Measurements from ENCODE around the gene TOR3A. TPM values are rescaled to one million over a fixed set of nuclear protein-coding genes. Genes with fewer than 3 reads are reported as not detected.

TOR3A gene
- total RNA-seq, 2 donors from 2014 or later = 29.2 to 46.4 TPM

DNA sequence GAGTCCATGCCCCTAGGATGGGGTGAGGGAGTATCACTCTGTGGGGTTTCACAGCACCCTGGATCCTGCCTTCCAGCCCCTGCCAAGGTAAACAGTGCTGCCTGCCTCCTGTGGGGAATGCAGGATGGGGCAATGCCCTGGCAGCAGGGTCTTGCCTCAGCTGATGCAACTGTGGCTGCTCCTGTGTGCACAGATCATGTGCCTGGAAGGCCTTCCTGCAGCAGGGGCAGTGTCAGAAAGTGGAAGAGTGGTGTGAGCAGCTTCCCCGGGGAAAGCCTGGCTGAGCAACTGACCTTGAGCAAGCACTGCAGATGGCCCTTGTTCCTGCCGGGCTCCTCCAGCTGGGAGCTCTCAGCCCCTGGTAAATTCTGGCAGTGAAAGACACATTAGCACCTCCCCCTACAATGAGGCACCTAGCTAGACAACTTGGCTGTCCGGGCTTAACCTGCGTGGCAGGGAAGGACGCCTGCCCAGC is 9.9 kb downstream of the TOR3A start:
- H3K9me3 Mint-ChIP-seq = no peaks in the 10 kb centered on the region
- H3K36me3 Mint-ChIP-seq = peaks cover 0 to 12% of the 10 kb centered on the region in 2 donors
- DNase-seq (ENCODE audit: low spot score in 2 of 2) (no peak), ATAC-seq (no peak)
- H3K27ac Mint-ChIP-seq = peak overlapping the region; percentile 21 to 94

DNA sequence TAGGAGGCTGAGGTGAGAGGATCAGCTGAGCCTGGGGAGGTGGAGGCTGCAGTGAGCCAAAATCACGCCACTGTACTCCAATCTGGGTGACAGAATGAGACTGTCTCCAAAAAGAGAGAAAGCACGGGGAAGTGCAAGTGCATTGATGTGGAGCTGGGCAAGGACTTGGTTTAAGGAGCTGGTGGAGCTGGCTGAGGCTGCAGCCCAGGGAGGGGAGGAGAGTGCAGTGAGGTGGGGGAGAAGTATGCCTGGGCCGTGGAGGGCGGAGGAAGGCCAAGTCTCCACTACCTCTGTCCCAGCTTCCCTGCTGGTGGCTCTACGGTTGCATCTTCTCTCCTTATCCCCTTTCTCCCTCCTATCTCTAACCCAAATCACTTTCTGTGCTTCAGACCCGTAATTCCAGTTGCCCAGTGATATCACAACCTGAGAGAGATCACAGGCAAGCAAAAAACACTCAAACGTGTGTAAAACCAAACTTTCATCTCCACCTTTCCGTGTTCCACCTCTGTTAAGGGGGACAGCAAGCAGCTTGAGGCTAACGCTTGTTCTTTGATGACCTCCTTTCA is 11.1 kb downstream of the TOR3A start:
- DNase-seq (ENCODE audit: low spot score in 2 of 2) (no peak), ATAC-seq (no peak)
- H3K9me3 Mint-ChIP-seq = no peaks in the 10 kb centered on the region
- H3K27ac Mint-ChIP-seq = peak overlapping the region; percentile 5 to 70
- H3K36me3 Mint-ChIP-seq = peaks cover 0 to 9% of the 10 kb centered on the region in 2 donors

DNA sequence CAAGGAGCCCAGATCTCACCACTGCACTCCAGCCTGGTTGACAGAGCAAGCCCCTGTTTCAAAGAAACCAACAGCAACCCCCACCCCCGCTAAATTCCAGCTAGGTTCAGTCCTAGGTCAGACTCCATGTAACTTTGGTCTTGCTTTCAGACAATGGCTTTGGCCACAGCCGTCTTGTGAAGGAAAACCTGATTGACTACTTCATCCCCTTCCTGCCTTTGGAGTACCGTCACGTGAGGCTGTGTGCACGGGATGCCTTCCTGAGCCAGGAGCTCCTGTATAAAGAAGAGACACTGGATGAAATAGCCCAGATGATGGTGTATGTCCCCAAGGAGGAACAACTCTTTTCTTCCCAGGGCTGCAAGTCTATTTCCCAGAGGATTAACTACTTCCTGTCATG is 12.9 kb downstream of the TOR3A start:
- peaks cover 0 to 9% of the 10 kb centered on the region in 2 donors for H3K36me3 Mint-ChIP-seq
- DNase-seq (ENCODE audit: low spot score in 2 of 2) (no peak), ATAC-seq (no peak)
- no peaks in the 10 kb centered on the region for H3K9me3 Mint-ChIP-seq
- peak overlapping the region in 1 of 2 donors; percentile 9 for H3K27ac Mint-ChIP-seq

DNA sequence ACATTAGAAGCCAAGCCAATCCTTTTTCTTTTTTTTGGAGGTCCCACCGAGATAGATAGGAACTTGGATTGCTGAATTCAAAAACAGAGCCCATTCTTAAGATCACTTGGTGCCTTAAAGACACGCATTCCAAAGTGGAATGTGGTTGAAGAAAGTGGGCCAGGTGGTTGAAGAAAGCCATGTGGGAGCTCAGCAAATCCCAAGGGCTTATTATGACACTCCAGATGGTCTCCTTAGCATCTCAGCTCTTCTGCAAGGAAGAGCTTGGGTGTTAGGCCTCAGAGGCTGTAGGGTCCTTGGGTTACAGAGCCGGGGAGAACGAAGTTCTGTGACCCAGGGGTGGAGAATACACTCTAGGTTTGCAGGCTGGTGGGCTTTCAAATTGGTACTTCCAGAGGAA is 13.5 kb downstream of the TOR3A start:
- no peak for ATAC-seq
- H3K27ac Mint-ChIP-seq = peak overlapping the region in 1 of 2 donors; percentile 81
- no peaks in the 10 kb centered on the region for H3K9me3 Mint-ChIP-seq
- no peak for DNase-seq (ENCODE audit: low spot score in 2 of 2)
- H3K36me3 Mint-ChIP-seq = peaks cover 0 to 9% of the 10 kb centered on the region in 2 donors

DNA sequence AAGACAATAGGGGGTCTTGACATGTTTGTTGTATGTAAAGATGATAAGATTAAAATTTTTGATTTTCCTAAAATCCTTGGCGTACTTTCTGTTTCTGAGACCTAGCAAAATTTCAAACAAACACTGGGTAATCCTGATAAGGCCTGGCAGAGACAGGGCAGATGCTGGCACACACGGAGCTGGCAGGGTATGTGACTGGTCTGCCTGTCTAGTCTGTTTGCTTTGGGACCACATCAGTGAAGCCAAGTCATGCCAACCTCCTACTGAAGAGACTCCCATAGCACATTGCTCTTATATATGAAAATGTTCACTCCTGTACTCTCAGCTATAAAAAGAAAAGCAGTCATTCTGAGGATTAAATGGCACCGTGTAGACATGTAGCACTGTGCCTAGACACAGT is 14.1 kb downstream of the TOR3A start:
- no peaks in the 10 kb centered on the region for H3K9me3 Mint-ChIP-seq
- H3K27ac Mint-ChIP-seq = no peak overlapping the region
- ATAC-seq = no peak
- H3K36me3 Mint-ChIP-seq = peaks cover 0 to 9% of the 10 kb centered on the region in 2 donors
- no peak for DNase-seq (ENCODE audit: low spot score in 2 of 2)

DNA sequence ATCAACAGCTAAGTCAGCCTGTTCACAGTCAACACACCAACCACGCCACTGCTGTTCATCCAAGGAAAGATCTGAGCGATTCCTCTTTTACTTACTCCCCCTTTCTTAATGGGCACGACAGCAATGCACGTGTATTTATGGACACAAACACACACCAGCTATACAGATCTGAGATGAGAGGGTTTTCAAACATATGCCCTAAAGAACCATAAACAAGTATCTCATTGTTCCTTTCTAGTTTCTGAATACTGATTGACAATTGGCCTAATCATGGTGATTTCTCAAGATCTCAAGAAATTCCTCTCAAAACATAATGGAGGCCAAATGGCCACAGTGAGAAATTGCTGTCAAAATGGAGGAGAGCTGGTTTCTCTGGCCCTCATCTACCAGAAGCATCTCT is 18.0 kb downstream of the TOR3A start:
- no peaks in the 10 kb centered on the region for H3K36me3 Mint-ChIP-seq
- H3K27ac Mint-ChIP-seq = no peak overlapping the region
- DNase-seq (ENCODE audit: low spot score in 2 of 2) (no peak), ATAC-seq (no peak)
- H3K9me3 Mint-ChIP-seq = no peaks in the 10 kb centered on the region

DNA sequence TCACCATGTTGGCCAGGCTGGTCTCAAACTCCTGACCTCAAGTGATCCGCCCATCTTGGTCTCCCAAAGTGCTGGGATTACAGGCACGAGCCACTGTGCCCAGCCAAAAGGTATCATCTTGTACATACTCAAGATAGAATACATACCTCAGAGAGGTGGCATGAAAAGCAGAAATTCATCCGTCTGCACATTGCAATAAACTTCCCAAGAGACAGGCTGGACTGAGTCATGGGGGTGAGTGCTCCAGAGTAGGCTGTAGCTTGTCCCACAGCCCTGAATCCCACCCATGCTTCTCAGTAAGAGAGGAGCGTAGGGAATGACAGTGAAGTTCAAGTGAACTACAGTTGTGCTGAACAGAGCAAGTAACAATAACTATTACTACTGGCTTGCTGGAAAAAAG is 19.7 kb downstream of the TOR3A start:
- Mint-ChIP-seq H3K9me3 (no peaks in the 10 kb centered on the region), H3K27ac (peak overlapping the region in 1 of 2 donors; percentile 37), H3K36me3 (no peaks in the 10 kb centered on the region)
- DNase-seq (ENCODE audit: low spot score in 2 of 2) (no peak), ATAC-seq (no peak)

DNA sequence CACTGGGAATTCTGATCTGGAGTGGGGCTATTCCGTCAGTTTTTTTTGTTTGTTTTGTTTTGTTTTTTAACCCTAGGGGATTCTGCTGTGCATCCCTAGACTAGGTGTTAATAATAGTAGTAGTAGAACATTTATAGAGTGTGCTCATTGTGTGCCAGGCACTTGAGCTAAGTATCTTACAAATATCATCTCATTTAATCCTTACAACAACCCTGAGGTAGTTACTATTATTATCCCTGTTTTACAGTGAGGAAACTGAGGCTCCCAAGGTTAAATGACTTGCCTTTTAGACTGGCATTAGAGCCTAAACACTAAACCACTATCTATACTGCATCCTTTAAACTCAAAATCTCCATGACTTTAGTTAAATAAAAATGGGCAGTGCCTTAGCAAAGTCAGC is 22.1 kb downstream of the TOR3A start:
- DNase-seq (ENCODE audit: low spot score in 2 of 2) (no peak), ATAC-seq (no peak)
- no peak overlapping the region for H3K27ac Mint-ChIP-seq
- no peaks in the 10 kb centered on the region for H3K36me3 Mint-ChIP-seq
- no peaks in the 10 kb centered on the region for H3K9me3 Mint-ChIP-seq

DNA sequence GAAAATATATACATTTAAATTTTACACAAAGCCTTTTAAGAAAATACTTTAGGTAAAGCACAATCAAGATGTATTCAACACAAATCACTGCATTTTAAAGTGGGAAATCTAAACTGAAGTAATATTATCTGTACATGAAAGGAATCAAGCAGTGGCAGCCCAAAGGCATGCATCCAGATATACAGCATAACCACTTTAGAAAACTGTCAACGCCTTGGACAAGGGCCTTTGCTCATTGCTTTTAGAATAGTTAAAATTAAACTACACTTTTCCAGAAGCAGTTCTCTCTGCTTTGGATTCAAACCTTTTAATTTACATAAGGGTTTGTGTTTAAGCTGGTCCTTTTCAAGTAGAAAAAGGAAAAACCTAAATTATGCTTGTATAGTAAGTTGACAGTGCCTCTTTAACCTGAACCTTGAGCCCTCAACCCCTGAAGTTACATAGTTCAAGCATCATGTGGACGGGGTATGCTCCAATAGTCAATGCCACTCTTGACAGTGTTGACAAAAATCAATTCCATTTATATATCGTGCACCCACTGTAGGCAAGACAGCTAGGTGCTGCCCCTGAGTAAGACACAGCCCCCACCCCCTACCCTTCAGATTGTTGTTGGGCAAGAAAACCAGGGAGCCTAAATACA is 22.9 kb downstream of the TOR3A start:
- H3K27ac Mint-ChIP-seq = no peak overlapping the region
- no peak for DNase-seq (ENCODE audit: low spot score in 2 of 2)
- no peaks in the 10 kb centered on the region for H3K36me3 Mint-ChIP-seq
- ATAC-seq = no peak
- H3K9me3 Mint-ChIP-seq = no peaks in the 10 kb centered on the region

DNA sequence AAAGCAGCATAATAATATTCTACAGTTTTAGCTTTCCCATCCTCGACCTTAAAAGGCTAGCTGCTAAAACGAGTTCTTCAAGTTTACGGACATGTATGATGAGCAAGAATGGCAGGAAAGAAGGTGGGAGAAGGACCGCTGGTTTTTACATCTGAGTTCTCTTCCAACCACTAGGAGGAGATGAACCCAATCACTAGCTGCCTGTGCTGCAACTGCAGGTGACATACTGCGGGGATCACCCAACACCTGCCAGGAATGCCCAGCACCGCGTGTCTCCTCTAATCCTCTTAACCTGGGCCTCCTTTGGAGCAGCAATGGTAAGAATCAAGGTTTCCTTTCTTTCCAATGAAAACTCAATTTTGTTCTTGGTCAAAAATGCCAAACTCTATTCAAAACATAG is 23.5 kb downstream of the TOR3A start:
- DNase-seq (ENCODE audit: low spot score in 2 of 2) (no peak), ATAC-seq (no peak)
- Mint-ChIP-seq H3K27ac (no peak overlapping the region), H3K36me3 (no peaks in the 10 kb centered on the region), H3K9me3 (no peaks in the 10 kb centered on the region)

DNA sequence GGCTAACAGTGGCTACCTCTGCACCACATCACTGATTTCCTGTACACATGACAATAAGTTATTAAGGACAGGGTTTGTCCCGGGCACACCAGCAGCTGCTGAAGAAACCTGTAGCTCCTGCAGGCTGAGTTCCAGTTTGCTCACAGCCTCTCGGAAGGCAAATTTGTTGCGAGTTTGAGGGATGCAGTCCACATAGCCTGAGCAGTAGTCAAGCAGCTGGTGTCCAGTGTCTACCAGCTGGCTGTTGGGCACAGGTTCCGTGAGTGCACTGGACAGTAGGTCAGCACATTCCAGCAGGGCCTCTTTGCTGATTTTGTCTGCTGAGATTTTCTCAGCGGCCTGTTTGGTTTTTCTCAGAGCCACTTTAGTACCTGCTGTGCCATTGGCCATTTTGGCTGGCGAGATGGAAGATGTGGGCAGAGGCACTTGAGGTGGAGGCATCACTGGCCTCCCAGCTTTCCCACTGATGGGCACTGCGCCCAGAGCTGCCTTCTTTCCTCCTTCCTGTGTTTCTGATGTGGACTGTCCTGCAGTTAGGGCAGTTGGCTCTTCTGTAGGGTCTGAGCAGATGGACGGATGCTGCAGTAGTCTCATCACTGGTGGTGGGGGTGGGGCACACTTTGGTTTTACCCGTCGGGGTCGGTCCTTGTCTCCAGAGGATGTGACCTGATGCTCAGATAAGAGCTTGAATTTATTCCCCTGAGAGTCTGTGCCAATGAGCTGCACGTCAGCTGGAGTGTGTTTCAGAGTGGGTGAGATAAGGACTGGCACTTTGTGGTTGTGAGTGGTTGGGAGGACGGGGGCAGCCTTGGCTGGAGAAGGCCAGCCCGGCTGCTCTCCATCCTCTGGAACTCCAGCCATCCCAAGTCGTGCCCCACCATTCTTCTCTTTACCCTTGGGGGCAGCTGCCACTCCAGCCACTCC is 26.1 kb downstream of the TOR3A start:
- Mint-ChIP-seq H3K36me3 (no peaks in the 10 kb centered on the region), H3K27ac (no peak overlapping the region), H3K9me3 (no peaks in the 10 kb centered on the region)
- ATAC-seq (no peak), DNase-seq (ENCODE audit: low spot score in 2 of 2) (no peak)

DNA sequence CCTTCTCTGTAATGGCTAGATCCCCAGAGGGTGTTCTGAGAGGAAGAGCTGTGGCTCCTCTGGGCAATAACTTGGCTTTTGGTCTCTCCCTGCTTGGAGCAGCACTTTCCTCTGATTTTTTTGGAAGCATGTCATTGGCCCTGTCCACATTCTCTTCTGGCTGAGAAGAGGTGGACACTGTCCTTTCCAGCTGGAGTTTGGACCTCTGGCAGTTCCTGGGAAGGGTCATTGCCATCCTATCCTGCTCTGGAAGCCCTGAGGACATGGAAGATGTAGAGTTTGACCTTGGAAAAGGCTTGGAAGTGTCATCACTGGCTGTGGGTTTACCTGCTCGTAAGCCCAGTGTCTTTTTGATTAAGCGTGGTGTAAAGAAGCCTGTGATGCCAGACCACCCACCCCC is 26.8 kb downstream of the TOR3A start:
- DNase-seq (ENCODE audit: low spot score in 2 of 2) (no peak), ATAC-seq (no peak)
- Mint-ChIP-seq H3K36me3 (no peaks in the 10 kb centered on the region), H3K27ac (no peak overlapping the region), H3K9me3 (no peaks in the 10 kb centered on the region)

DNA sequence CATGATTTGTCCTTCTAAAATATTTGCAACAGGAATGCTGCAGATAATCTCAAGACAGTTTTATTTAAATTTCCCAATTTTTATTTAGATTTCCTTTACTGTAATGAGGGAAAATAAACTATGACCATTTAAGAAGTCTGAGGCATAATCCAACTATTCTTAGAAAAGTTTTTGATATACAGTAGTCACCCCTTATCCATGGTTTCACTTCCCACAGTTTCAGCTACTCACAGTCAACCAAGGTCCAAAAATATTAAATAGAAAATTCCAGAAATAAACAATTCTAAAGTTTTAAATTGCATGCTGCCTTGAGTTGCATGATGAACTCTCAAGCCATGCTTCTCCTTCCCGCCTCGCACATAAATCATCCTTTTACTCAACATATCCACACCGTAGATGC is 33.3 kb downstream of the TOR3A start:
- Mint-ChIP-seq H3K27ac (peak overlapping the region in 1 of 2 donors; percentile 87), H3K36me3 (no peaks in the 10 kb centered on the region), H3K9me3 (no peaks in the 10 kb centered on the region)
- DNase-seq (ENCODE audit: low spot score in 2 of 2) = no peak
- ATAC-seq = no peak

DNA sequence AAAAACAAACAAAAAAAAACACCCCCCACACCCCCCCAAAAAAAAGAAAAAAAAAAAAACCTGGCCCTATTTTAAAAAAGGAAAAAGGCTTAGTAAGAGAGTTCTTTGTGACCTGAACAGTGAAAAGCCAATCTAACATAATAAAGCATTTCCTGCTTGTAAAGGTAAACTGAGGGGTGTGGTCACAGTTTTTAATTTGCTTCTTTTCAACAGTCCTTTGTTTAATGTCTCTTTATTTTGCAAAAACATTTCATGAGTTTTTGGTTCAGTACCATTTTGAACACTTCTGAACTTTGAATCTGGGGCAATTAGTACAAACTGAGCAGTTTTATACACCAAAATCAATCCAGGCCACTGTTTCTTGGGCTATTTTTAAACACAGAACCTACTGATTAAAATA is 37.6 kb downstream of the TOR3A start:
- ATAC-seq = no peak
- Mint-ChIP-seq H3K27ac (no peak overlapping the region), H3K36me3 (no peaks in the 10 kb centered on the region), H3K9me3 (no peaks in the 10 kb centered on the region)
- DNase-seq (ENCODE audit: low spot score in 2 of 2) = no peak

DNA sequence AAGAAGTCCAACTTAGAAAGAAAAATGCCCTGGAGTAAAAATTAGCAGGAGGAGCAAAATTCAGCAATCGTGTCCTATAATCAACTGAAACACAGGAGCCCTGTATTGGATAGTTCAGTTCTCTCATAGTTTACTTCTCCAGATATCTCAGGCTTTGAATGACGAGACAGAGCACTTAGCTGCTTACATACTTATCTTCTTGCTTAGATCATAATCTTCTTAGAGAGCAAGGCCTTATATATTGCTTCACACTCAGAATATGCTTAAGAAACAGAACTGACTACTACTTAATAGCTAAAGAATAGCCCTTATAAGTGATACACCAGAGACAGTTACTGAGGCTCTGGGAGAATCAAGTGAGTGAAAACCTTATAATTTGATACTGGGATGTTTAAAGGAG is 38.9 kb downstream of the TOR3A start:
- DNase-seq (ENCODE audit: low spot score in 2 of 2) = no peak
- peak in 1 of 2 donors; percentile 9 for ATAC-seq
- H3K9me3 Mint-ChIP-seq = no peaks in the 10 kb centered on the region
- H3K36me3 Mint-ChIP-seq = no peaks in the 10 kb centered on the region
- H3K27ac Mint-ChIP-seq = no peak overlapping the region

DNA sequence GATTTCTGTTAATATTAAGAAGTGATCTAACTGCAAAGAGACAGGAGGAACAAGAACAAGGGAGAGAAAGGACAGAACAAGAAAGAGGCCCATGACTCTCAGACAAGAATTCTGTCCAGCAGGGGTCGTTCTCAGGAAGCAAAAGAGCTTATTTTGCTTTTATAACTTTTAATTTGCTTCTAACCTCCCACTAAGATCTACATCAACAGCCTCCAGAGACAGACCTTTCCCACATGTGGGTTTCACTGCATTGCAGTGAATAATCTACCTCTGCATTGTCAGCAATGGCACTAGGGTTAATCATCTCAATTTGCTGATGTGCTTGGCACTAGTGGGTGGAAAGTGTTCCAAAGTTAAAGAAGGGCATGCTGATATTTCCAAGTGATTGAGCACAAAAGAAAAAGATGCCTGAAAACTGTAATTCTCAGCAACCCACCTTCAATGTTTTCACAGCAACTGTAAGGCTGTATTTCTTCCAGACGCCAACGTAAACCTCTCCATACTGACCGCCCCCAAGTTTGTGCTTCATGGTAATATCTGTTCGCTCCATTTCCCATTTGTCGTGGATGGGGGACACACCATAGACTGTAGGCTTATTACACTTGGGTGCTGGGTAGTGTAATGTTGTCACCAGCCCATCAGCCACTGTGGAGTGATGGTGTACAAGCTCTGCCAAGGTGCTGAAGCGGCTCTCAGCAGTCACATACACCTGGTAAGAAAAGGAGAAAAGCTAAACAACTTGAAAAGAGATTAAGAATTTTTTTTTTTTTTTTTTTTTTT is 39.5 kb downstream of the TOR3A start:
- Mint-ChIP-seq H3K27ac (no peak overlapping the region), H3K9me3 (no peaks in the 10 kb centered on the region), H3K36me3 (no peaks in the 10 kb centered on the region)
- DNase-seq (ENCODE audit: low spot score in 2 of 2) (peak in 1 of 2 donors; percentile 51), ATAC-seq (peak; percentile 34 to 66)

DNA sequence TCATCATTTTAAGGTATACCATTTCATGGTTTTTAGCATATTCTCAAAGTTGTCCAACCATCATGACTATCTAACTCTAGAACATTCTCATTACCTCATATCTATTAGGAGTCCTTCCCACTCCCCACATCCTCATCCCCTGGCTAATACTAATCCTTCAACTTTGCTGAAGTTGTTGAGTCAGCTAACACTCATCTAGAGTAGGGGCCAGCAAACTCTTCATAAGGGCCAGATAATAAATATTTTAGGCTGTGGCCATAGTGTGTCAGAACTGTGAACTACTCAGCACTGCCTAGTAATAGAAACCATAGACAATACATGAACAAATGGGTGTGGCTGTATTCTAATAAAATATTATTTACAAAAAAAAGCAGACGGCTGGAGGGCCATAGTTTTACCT is 43.0 kb downstream of the TOR3A start:
- DNase-seq (ENCODE audit: low spot score in 2 of 2) (no peak), ATAC-seq (no peak)
- Mint-ChIP-seq H3K27ac (no peak overlapping the region), H3K9me3 (no peaks in the 10 kb centered on the region), H3K36me3 (peaks cover 0 to 6% of the 10 kb centered on the region in 2 donors)

All from activated naive CD4-positive, alpha-beta T cell treated with anti-CD3 and anti-CD28 coated beads, Interleukin-2, amount 50 U/mL, for 72 hours (primary cell).